Nephron (organoid): ENCODE measurements around the gene CFAP91.

Source experiments
- H3K27ac Mint-ChIP-seq, 3 experiments: 2 replicates each; pipeline ENCODE4 v1.8.0; 2020; ENCODE audit warnings: mixed read lengths in 3 of 3, mild to moderate bottlenecking in 2 of 3, moderate library complexity in 1 of 3
- H3K27me3 Mint-ChIP-seq: 2 replicates; pipeline ENCODE4 v1.8.0; 2021; ENCODE audit warnings: low read depth, mild to moderate bottlenecking, moderate library complexity, mixed read lengths
- H3K36me3 Mint-ChIP-seq: 2 replicates; pipeline ENCODE4 v1.8.0; 2020; ENCODE audit warnings: low read depth, mixed read lengths
- H3K4me1 Mint-ChIP-seq: 2 replicates; pipeline ENCODE4 v1.8.0; 2020; ENCODE audit warnings: mixed read lengths
- H3K4me3 Mint-ChIP-seq, 3 experiments: 2 replicates each; pipeline ENCODE4 v1.8.0; 2020; ENCODE audit warnings: mild to moderate bottlenecking in 3 of 3, mixed read lengths in 3 of 3, moderate library complexity in 2 of 3
- H3K9me3 Mint-ChIP-seq: 2 replicates; pipeline ENCODE4 v1.8.0; 2020; ENCODE audit warnings: mixed read lengths
- CTCF ChIP-seq, 3 experiments: fragments of 200-600 bp; sonication (generic); IDR thresholded peaks; one replicate each; pipeline ENCODE4 v1.5.0; 2021; ENCODE audit warnings: antibody characterized with exemption in 3 of 3; ENCODE audit not compliant: unreplicated experiment in 3 of 3

CFAP91 gene

GRCh38 chr3:119664850-119665379, 37.9 kb upstream of the CFAP91 start:
- no peak for TF ChIP-seq CTCF (IDR thresholded peaks at IDR 0.05; ENCODE audit: unreplicated experiment in 3 of 3)
- H3K4me3 Mint-ChIP-seq: no peak overlapping the region
- H3K27me3 Mint-ChIP-seq: no peaks in the 10 kb centered on the region
- H3K9me3 Mint-ChIP-seq: no peaks in the 10 kb centered on the region
- H3K4me1 Mint-ChIP-seq: peaks cover 47% of the 10 kb centered on the region
- H3K27ac Mint-ChIP-seq: peak overlapping the region in 1 of 3 experiments; percentile 94
- H3K36me3 Mint-ChIP-seq: peaks cover 16% of the 10 kb centered on the region

DNA sequence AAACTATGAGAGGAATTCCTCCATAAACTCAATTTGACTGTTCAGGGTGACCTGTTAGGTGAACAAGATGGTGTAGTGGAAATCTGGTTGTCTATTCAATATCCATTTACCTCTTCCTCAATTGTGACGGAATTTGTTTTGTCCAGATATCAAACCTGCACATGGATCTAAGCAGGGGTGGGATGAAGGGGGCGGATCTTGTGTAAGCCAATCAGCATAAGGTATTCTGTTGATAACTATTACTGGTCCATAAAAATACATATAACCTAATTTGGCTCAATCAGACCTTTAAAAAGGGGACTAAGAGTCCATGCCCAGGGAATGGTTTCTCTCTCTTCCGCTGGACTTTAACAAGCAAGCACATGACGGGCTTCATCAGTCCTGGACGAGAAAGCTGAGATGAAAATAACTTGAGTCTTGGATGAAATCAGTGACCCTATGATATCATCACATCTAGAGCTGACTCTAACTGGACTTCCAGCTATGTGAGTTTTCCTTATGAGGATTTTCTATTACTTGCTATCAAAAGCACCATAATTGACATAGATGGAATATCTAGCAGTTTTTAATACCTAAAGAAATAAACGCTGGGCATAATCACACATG, 36.8 kb upstream of the CFAP91 start:
- peaks cover 37% of the 10 kb centered on the region for H3K4me1 Mint-ChIP-seq
- TF ChIP-seq CTCF (IDR thresholded peaks at IDR 0.05; ENCODE audit: unreplicated experiment in 3 of 3): no peak
- no peaks in the 10 kb centered on the region for H3K9me3 Mint-ChIP-seq
- no peak overlapping the region for H3K4me3 Mint-ChIP-seq
- peaks cover 23% of the 10 kb centered on the region for H3K36me3 Mint-ChIP-seq
- H3K27ac Mint-ChIP-seq: no peak overlapping the region
- H3K27me3 Mint-ChIP-seq: no peaks in the 10 kb centered on the region

GRCh38 chr3:119669906-119670570, 32.8 kb upstream of the CFAP91 start:
- peaks cover 5% of the 10 kb centered on the region for H3K4me1 Mint-ChIP-seq

DNA sequence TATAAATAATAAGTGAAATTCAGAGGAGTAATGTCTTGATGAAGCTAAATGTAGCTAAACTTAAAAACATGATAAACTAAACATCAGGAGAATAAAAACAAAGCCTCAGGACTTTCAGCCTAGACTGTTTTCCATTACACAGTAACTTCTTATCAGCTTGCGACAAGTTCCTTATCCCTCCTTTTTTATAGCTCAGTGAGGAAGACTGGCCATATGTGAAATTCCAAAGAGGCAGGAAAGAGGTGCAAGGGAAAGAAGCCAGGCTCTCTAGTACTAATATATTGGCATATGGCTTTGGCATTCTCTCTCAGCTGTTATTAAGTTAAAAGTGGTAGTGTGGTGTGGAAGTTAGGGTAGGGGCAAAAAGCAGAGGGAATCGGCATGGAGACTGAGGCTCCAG, 30.0 kb upstream of the CFAP91 start:
- peaks cover 47% of the 10 kb centered on the region for H3K36me3 Mint-ChIP-seq
- peak overlapping the region in 2 of 3 experiments; percentile 43 to 51 for H3K4me3 Mint-ChIP-seq
- H3K9me3 Mint-ChIP-seq: no peaks in the 10 kb centered on the region
- H3K4me1 Mint-ChIP-seq: peaks cover 26% of the 10 kb centered on the region
- no peak overlapping the region for H3K27ac Mint-ChIP-seq
- no peaks in the 10 kb centered on the region for H3K27me3 Mint-ChIP-seq
- no peak for TF ChIP-seq CTCF (IDR thresholded peaks at IDR 0.05; ENCODE audit: unreplicated experiment in 3 of 3)

More at GRCh38 chr3:119669906-119670570, 32.8 kb upstream of the CFAP91 start:
- H3K27me3 Mint-ChIP-seq: no peaks in the 10 kb centered on the region
- peaks cover 50% of the 10 kb centered on the region for H3K36me3 Mint-ChIP-seq
- no peak for TF ChIP-seq CTCF (IDR thresholded peaks at IDR 0.05; ENCODE audit: unreplicated experiment in 3 of 3)
- H3K27ac Mint-ChIP-seq: no peak overlapping the region
- H3K4me3 Mint-ChIP-seq: no peak overlapping the region
- H3K9me3 Mint-ChIP-seq: no peaks in the 10 kb centered on the region

DNA sequence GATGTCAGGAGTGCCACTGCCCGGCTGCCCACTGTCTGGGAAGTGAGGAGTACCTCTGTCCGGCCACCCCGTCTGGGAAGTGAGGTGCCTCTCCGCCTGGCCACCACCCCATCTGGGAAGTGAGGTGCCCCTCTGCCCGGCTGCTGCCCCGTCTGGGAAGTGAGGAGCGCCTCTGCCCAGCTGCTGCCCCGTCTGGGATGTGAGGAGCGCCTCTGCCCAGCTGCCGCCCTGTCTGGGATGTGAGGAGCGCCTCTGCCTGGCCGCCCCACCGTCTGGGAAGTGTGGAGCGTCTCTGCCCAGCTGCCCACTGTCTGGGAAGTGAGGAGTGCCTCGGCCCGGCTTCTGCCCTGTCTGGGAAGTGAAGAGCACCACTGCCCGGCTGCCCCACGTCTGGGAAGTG, 28.9 kb upstream of the CFAP91 start:
- TF ChIP-seq CTCF (IDR thresholded peaks at IDR 0.05; ENCODE audit: unreplicated experiment in 3 of 3): no peak
- H3K27ac Mint-ChIP-seq: no peak overlapping the region
- H3K4me1 Mint-ChIP-seq: peaks cover 27% of the 10 kb centered on the region
- no peaks in the 10 kb centered on the region for H3K27me3 Mint-ChIP-seq
- no peak overlapping the region for H3K4me3 Mint-ChIP-seq
- peaks cover 46% of the 10 kb centered on the region for H3K36me3 Mint-ChIP-seq
- H3K9me3 Mint-ChIP-seq: no peaks in the 10 kb centered on the region
